Measurements from ENCODE around the gene RTKN2. TPM values are rescaled to one million over a fixed set of nuclear protein-coding genes. Genes with fewer than 3 reads are reported as not detected.

The RTKN2 gene
- polyA plus RNA-seq, 1 of the 3 experiments (the other 2 are of a cell fraction): 1.4 TPM

- peak overlapping the region; percentile 21; the same call in 1 of the 2 replicates for H3K4me2 ChIP-seq
- WGBS (ENCODE audit: low lambda C conversion rate): 9% methylated on average over 1 of the region's 1 CpG
- H3K27me3 ChIP-seq (ENCODE audit: insufficient read depth): no peaks in the 10 kb centered on the region
- DNase-seq: no peak
- H3K9me3 ChIP-seq: no peaks in the 10 kb centered on the region
- ChIA-PET POLR2A (no interaction called here), CTCF (interaction anchor here (1.2 kb wide), 1 partner anchor 14 kb away, joined by 3 read pairs; no protein-coding TSS in a partner anchor)
- no peaks in the 10 kb centered on the region for H4K20me1 ChIP-seq (ENCODE audit: insufficient read depth)
- H3K79me2 ChIP-seq (ENCODE audit: insufficient read depth): no peaks in the 10 kb centered on the region; the same call in 1 of the 2 replicates
- peak overlapping the region; percentile 74 to 88; a peak in 3 of 4 replicates for H3K27ac ChIP-seq (ENCODE audit: low read depth in 2 of 2, low read length in 1 of 2)
- no peaks in the 10 kb centered on the region for H3K9me2 ChIP-seq
- H3K4me3 ChIP-seq (ENCODE audit: low read depth in 2 of 2, low read length in 1 of 2): no peak overlapping the region
- H3K36me3 ChIP-seq (replicated peaks in 1 of 2; ENCODE audit: control insufficient read depth in 1 of 2, insufficient read depth in 2 of 2, low read length in 1 of 2): peaks cover 3 to 13% of the 10 kb centered on the region in 2 experiments
- peaks cover 32% of the 10 kb centered on the region for H3F3A ChIP-seq (replicated peaks; ENCODE audit: insufficient read depth)
- peak overlapping the region; percentile 26; the same call in 1 of the 2 replicates for H3K9ac ChIP-seq
- TF ChIP-seq TCF12 (IDR thresholded peaks at IDR 0.05) (peak; percentile 93), NRF1 (IDR thresholded peaks at IDR 0.05; ENCODE audit: low read depth, low read length) (no peak), GATA2 (CRISPR knock-in tag; IDR thresholded peaks at IDR 0.05) (no peak), TEAD4 (IDR thresholded peaks at IDR 0.05; ENCODE audit: borderline replicate concordance, insufficient read depth) (peak; percentile 92), TAF1 (IDR thresholded peaks at IDR 0.05; ENCODE audit: borderline replicate concordance, low read depth, low read length) (no peak), YY1 (IDR thresholded peaks at IDR 0.05; ENCODE audit: low read depth) (0 out of 2 replicates have a peak, but pooled peaks have one; percentile 26), FOXM1 (IDR thresholded peaks at IDR 0.05; ENCODE audit: low read depth) (peak; percentile 81; the same call in 1 of the 2 replicates), ZBTB33 (IDR thresholded peaks at IDR 0.05; ENCODE audit: borderline replicate concordance, low read depth) (peak; percentile 63; the same call in 1 of the 2 replicates), POLR2AphosphoS5 (IDR thresholded peaks at IDR 0.05; ENCODE audit: low read depth, low read length) (peak; percentile 73; the same call in 1 of the 2 replicates), SIN3A (IDR thresholded peaks at IDR 0.05; ENCODE audit: borderline replicate concordance, low read depth, low read length) (no peak), MEF2A (IDR thresholded peaks at IDR 0.05; ENCODE audit: borderline replicate concordance, low read depth) (peak; percentile 83), CHD2 (IDR thresholded peaks at IDR 0.05; ENCODE audit: low read length, partially characterized antibody) (no peak), IRF3 (IDR thresholded peaks at IDR 0.05; ENCODE audit: low read depth, low read length) (no peak), JUND (IDR thresholded peaks at IDR 0.05) (peak; percentile 96), ELF1 (IDR thresholded peaks at IDR 0.05) (no peak), PBX3 (IDR thresholded peaks at IDR 0.05) (peak; percentile 79), MXI1 (IDR thresholded peaks at IDR 0.05; ENCODE audit: low read depth, low read length) (no peak), EZH2phosphoT487 (IDR thresholded peaks at IDR 0.05; ENCODE audit: borderline replicate concordance, low read depth) (no peak), SMC3 (IDR thresholded peaks at IDR 0.05; ENCODE audit: low read depth, low read length) (no peak), RXRA (IDR thresholded peaks at IDR 0.05; ENCODE audit: borderline replicate concordance, low read depth) (peak; percentile 46; the same call in 1 of the 2 replicates), FOSL2 (IDR thresholded peaks at IDR 0.05; ENCODE audit: borderline replicate concordance, low read depth) (peak; percentile 92), EP300 (IDR thresholded peaks at IDR 0.05; ENCODE audit: borderline replicate concordance in 1 of 2, low read depth in 1 of 2, low read length in 1 of 2) (peak in 1 of 2 experiments; percentile 97; a peak in 2 of 4 replicates), RCOR1 (IDR thresholded peaks at IDR 0.05; ENCODE audit: low read length) (no peak), GABPA (IDR thresholded peaks at IDR 0.05; ENCODE audit: low read depth) (no peak), NFIC (IDR thresholded peaks at IDR 0.05; ENCODE audit: borderline replicate concordance) (peak; percentile 95), REST (IDR thresholded peaks at IDR 0.05; ENCODE audit: low read depth, low read length) (no peak), FOXJ3 (CRISPR knock-in tag; IDR thresholded peaks at IDR 0.05) (no peak)
- peaks cover 2 to 48% of the 10 kb centered on the region in 2 experiments; a peak in 2 of 4 replicates for H3K4me1 ChIP-seq (ENCODE audit: control insufficient read depth in 1 of 2, insufficient read depth in 2 of 2, low read depth in 1 of 2, low read length in 1 of 2)
- no peak overlapping the region for H2AFZ ChIP-seq (ENCODE audit: low read depth)
Measured at GRCh38 chr10:62231371-62231770, 37.3 kb downstream of the RTKN2 start.
